ENCODE data around the gene SYTL3.

- TF ChIP-seq POLR2A (IDR thresholded peaks at IDR 0.05), result no peak
- TF ChIP-seq CTCF (IDR thresholded peaks at IDR 0.05), result no peak
Measured at GRCh38 chr6:158694913-158695312, 45.1 kb downstream of the SYTL3 start.

Data from lower leg skin (tissue), 3 donors.